OCI-LY1 (cell line): ENCODE data around the gene NFASC.

Experiments used
- H2AFZ ChIP-seq: fragments of 200-600 bp; sonication (generic), shearing (Covaris generic); 2 replicates; pipeline ENCODE4 v1.6.0; 2014; ENCODE audit warnings: antibody characterized with exemption, mild to moderate bottlenecking, low read length
- H3F3A ChIP-seq: fragments of 200-600 bp; sonication (generic), shearing (Covaris generic); 2 replicates; pipeline ENCODE4 v1.6.0; 2014; ENCODE audit warnings: mild to moderate bottlenecking, antibody characterized with exemption, low read length, moderate library complexity; ENCODE audit not compliant: insufficient read depth
- H3K27ac ChIP-seq: fragments of 200-600 bp; sonication (generic); 2 replicates; pipeline ENCODE4 v1.5.1; 2014; ENCODE audit warnings: low read length, mixed run types, mild to moderate bottlenecking, low read depth; ENCODE audit not compliant: poor library complexity, severe bottlenecking
- H3K27me3 ChIP-seq: fragments of 200-600 bp; sonication (generic); 2 replicates; pipeline ENCODE4 v1.6.0; 2014; ENCODE audit warnings: antibody characterized with exemption, mild to moderate bottlenecking, low read length, moderate library complexity; ENCODE audit not compliant: insufficient read depth
- H3K36me3 ChIP-seq: fragments of 200-600 bp; sonication (generic); 2 replicates; pipeline ENCODE4 v1.6.1; 2014; ENCODE audit warnings: mild to moderate bottlenecking, antibody characterized with exemption, low read length, moderate library complexity, mixed read lengths; ENCODE audit not compliant: insufficient read depth
- H3K4me1 ChIP-seq: fragments of 200-600 bp; sonication (generic); 2 replicates; pipeline ENCODE4 v1.5.1; 2014; ENCODE audit warnings: mild to moderate bottlenecking, low read length, moderate library complexity; ENCODE audit not compliant: insufficient read depth, severe bottlenecking
- H3K4me2 ChIP-seq: fragments of 200-600 bp; sonication (generic), shearing (Covaris generic); 2 replicates; pipeline ENCODE4 v1.6.1; 2014; ENCODE audit warnings: low read length
- H3K4me3 ChIP-seq: fragments of 200-600 bp; sonication (generic); 2 replicates; pipeline ENCODE4 v1.5.1; 2014; ENCODE audit warnings: low read length, low read depth, mild to moderate bottlenecking, mixed read lengths; ENCODE audit not compliant: poor library complexity, severe bottlenecking
- H3K79me2 ChIP-seq: fragments of 200-600 bp; shearing (Covaris generic); 2 replicates; pipeline ENCODE4 v1.6.1; 2016; ENCODE audit warnings: mixed run types, low read length, mixed read lengths; ENCODE audit not compliant: insufficient read depth
- H3K9ac ChIP-seq: fragments of 200-600 bp; sonication (generic), shearing (Covaris generic); 2 replicates; pipeline ENCODE4 v1.6.1; 2014; ENCODE audit warnings: mild to moderate bottlenecking, low read length, mixed read lengths
- H3K9me2 ChIP-seq: fragments of 200-600 bp; sonication (generic), shearing (Covaris generic); 2 replicates; pipeline ENCODE4 v1.6.1; 2014; ENCODE audit warnings: low read depth, mild to moderate bottlenecking, low read length, mixed read lengths
- H3K9me3 ChIP-seq: fragments of 200-600 bp; shearing (Covaris generic); 2 replicates; pipeline ENCODE4 v1.6.1; 2014; ENCODE audit warnings: low read length, mixed read lengths
- H4K20me1 ChIP-seq: fragments of 200-600 bp; sonication (generic), shearing (Covaris generic); 2 replicates; pipeline ENCODE4 v1.6.0; 2016; ENCODE audit warnings: mild to moderate bottlenecking, low read length; ENCODE audit not compliant: insufficient read depth
- CTCF ChIP-seq: fragments of 200-600 bp; sonication (generic), shearing (Covaris generic); IDR thresholded peaks from 2 replicates; pipeline ENCODE4 v1.5.1; 2017; ENCODE audit warnings: mild to moderate bottlenecking, antibody characterized with exemption, low read length, moderate library complexity, mixed read lengths
- EZH2 ChIP-seq: fragments of 200-600 bp; sonication (generic), shearing (Covaris generic); IDR thresholded peaks from 2 replicates; pipeline ENCODE4 v1.8.0; 2017; ENCODE audit warnings: borderline replicate concordance, mixed run types, mild to moderate bottlenecking, antibody characterized with exemption, low read length, moderate library complexity, mixed read lengths

NFASC gene

GRCh38 chr1:204945565-204945977 lies 74.9 kb downstream of the NFASC start:
- Histone ChIP-seq H3K4me2 (no peak overlapping the region), H3K9ac (no peak overlapping the region), H3F3A (no peaks in the 10 kb centered on the region), H3K27ac (no peak overlapping the region), H3K4me3 (no peak overlapping the region), H3K9me3 (no peaks in the 10 kb centered on the region), H3K79me2 (no peaks in the 10 kb centered on the region), H3K27me3 (no peaks in the 10 kb centered on the region; the same call in 1 of the 2 replicates), H2AFZ (no peak overlapping the region), H3K36me3 (no peaks in the 10 kb centered on the region), H3K4me1 (no peaks in the 10 kb centered on the region), H3K9me2 (no peaks in the 10 kb centered on the region), H4K20me1 (no peaks in the 10 kb centered on the region)
- TF ChIP-seq EZH2: no peak
- no peak for TF ChIP-seq CTCF

- H3F3A ChIP-seq: no peaks in the 10 kb centered on the region
Measured at GRCh38 chr1:204946640-204947039, 76.0 kb downstream of the NFASC start.

DNA sequence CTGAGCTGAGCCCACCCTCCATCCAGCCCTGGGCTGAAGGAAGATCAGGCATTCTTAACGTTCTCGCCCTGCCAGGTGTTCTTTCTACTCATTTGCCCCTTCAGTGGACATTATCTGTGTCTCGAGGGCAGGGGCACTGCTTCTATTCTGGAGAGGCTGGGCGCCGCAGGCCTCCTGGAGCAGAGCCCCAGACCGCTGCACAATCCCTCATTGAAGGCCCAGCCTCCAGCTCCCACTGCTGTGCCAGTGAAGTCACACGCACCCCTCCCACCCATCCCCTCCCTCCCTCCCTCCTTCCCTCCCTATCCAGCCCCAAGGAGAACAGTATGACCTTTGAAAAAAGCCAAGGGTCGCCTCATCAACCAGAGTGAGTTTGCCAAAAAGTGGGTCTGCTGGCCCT lies 76.7 kb downstream of the NFASC start:
- H3K4me2 ChIP-seq: no peak overlapping the region
- no peak overlapping the region for H3K4me3 ChIP-seq
- no peaks in the 10 kb centered on the region for H3F3A ChIP-seq
- H3K27ac ChIP-seq: no peak overlapping the region
- H3K79me2 ChIP-seq: no peaks in the 10 kb centered on the region
- no peaks in the 10 kb centered on the region; the same call in 1 of the 2 replicates for H3K27me3 ChIP-seq
- H3K9me3 ChIP-seq: no peaks in the 10 kb centered on the region
- H3K9me2 ChIP-seq: no peaks in the 10 kb centered on the region
- no peaks in the 10 kb centered on the region for H3K36me3 ChIP-seq
- no peak overlapping the region for H2AFZ ChIP-seq
- TF ChIP-seq EZH2 (no peak), CTCF (no peak)
- H4K20me1 ChIP-seq: no peaks in the 10 kb centered on the region
- H3K9ac ChIP-seq: no peak overlapping the region
- H3K4me1 ChIP-seq: no peaks in the 10 kb centered on the region

More at GRCh38 chr1:204946640-204947039, 76.0 kb downstream of the NFASC start:
- H3K9ac ChIP-seq: no peak overlapping the region
- H3K79me2 ChIP-seq: no peaks in the 10 kb centered on the region
- no peaks in the 10 kb centered on the region for H4K20me1 ChIP-seq
- H3K9me2 ChIP-seq: no peaks in the 10 kb centered on the region
- no peaks in the 10 kb centered on the region for H3K4me1 ChIP-seq
- no peak for TF ChIP-seq EZH2
- TF ChIP-seq CTCF: no peak
- no peaks in the 10 kb centered on the region for H3K36me3 ChIP-seq
- no peaks in the 10 kb centered on the region for H3K9me3 ChIP-seq
- no peak overlapping the region for H3K27ac ChIP-seq
- H2AFZ ChIP-seq: no peak overlapping the region
- no peak overlapping the region for H3K4me2 ChIP-seq
- no peak overlapping the region for H3K4me3 ChIP-seq
- no peaks in the 10 kb centered on the region; the same call in 1 of the 2 replicates for H3K27me3 ChIP-seq
